Measurements from ENCODE around the gene ZNF84. TPM values are rescaled to one million over a fixed set of nuclear protein-coding genes. Genes with fewer than 3 reads are reported as not detected.

The ZNF84 gene
- total and polyA plus RNA-seq, 2 experiments from 2014 or later: 21.1 to 46.6 TPM

- no peak for TF ChIP-seq ZNF462 (CRISPR knock-in tag; IDR thresholded peaks at IDR 0.05)
Measured at GRCh38 chr12:132998741-132999140, 38.6 kb upstream of the ZNF84 start (continued).

- no peaks in the 10 kb centered on the region for H3K27me3 ChIP-seq (ENCODE audit: insufficient read depth)
- no peak overlapping the region for H3K4me3 ChIP-seq
- DNase-seq (ENCODE audit: low spot score) (no peak), ATAC-seq (no peak)
- Mint-ChIP-seq H3K27ac (no peak overlapping the region), H3K4me1 (no peaks in the 10 kb centered on the region), H3K27me3 (ENCODE audit: insufficient read depth, low read depth, poor library complexity) (peaks cover 4% of the 10 kb centered on the region), H3K36me3 (ENCODE audit: low read depth) (peaks cover 97% of the 10 kb centered on the region), H3K4me3 (no peak overlapping the region), H3K9me3 (peaks cover 92% of the 10 kb centered on the region)
- no peaks in the 10 kb centered on the region; the same call in 1 of the 2 replicates for H3K9me2 ChIP-seq (ENCODE audit: insufficient read depth)
- H3F3A ChIP-seq (replicated peaks; ENCODE audit: low read depth): no peaks in the 10 kb centered on the region
- H4K20me1 ChIP-seq (replicated peaks; ENCODE audit: insufficient read depth): no peaks in the 10 kb centered on the region
- H3K36me3 ChIP-seq (ENCODE audit: insufficient read depth): peaks cover 68% of the 10 kb centered on the region
- no peak overlapping the region for H3K27ac ChIP-seq (ENCODE audit: low read depth)
- H2AFZ ChIP-seq: no peak overlapping the region
- H3K4me2 ChIP-seq: no peak overlapping the region
- H3K79me2 ChIP-seq (replicated peaks; ENCODE audit: insufficient read depth): 0 out of 2 replicates have a peak, but pooled peaks cover 6% of the 10 kb centered on the region
- no peaks in the 10 kb centered on the region for H3K4me1 ChIP-seq (ENCODE audit: insufficient read depth)
- TF ChIP-seq CTCF (conservative IDR thresholded peaks at IDR 0.05; ENCODE audit: low read depth in 2 of 2) (no peak), ETS1 (IDR thresholded peaks at IDR 0.05) (no peak), POLR2AphosphoS5 (IDR thresholded peaks at IDR 0.05; ENCODE audit: low read depth) (no peak), REST (IDR thresholded peaks at IDR 0.05; ENCODE audit: unreplicated experiment) (no peak), CREB1 (CRISPR knock-in tag; IDR thresholded peaks at IDR 0.05; ENCODE audit: low read depth) (no peak), EZH2 (IDR thresholded peaks at IDR 0.05; ENCODE audit: low read depth, unreplicated experiment) (no peak), NANOG (IDR thresholded peaks at IDR 0.05; ENCODE audit: borderline replicate concordance) (no peak), JUNB (IDR thresholded peaks at IDR 0.05; ENCODE audit: unreplicated experiment) (no peak), STAT1 (IDR thresholded peaks at IDR 0.05; ENCODE audit: unreplicated experiment) (no peak)
Measured at GRCh38 chr12:133010657-133011297, 26.5 kb upstream of the ZNF84 start.

Measured in GM23338 (cell line).